Hepatic stellate cell (primary cell): Measurements from ENCODE around the gene OR52I2.
A peak's percentile ranks its signal among the peaks of the same experiment; 100 is the strongest.

Experiments used
- DNase-seq: peaks from one replicate; pipeline ENCODE4 v3.0.0; 2011; ENCODE audit warnings: low spot score

OR52I2 gene

DNA sequence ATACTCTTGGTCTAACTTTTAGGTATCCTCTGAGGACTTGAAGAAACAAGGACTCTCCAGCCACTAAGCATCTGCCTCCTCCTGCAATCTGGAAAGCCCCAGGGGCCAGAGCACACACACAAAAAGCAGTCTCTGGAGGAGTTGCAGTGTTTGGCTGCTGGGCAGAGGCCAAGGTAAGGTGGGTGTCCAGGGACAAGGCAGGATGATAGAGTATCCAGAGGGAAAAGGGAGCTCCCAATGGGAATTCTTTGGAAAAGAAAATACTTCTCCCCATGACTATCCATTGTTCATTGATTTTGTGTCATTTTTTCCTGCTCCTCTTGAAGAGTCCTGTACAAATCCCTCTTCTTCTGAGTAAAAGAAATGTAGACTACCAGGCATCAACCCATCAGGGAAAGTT is at the start of gene OR52I2:
OR52I2 (plus strand) TSS at position 301 of the 400 bp plus-strand sequence.
- no peak for DNase-seq

DNA sequence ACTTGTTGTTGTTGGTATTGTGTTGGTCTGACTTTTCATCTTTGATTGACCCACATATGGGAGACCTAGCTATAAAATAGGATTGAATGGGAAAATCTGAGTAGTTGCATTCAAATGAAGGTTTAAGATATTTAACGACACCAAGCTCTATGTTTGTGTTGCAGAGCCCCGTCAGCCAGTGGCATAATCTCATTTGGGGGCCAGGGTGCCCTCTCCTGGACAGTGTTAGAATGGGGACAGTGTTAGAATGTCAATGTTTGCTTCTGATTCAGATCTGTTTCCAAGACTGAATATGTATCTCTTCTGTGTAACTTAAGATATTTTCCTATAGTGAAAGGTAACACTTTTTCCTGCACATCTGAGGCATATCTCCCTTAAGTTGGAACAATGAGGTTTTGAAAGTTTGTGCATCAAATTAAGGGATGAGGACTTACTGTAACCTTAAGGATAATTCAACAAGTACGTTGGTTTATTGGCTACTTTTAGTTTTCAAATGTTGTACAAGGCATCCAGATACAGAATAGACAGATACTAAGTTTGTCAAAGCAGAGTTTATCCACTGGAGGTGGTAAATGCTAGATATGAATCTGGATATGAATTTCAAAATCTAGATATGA is 41.8 kb upstream of the OR52I2 start:
- peak; percentile 14 for DNase-seq

DNA sequence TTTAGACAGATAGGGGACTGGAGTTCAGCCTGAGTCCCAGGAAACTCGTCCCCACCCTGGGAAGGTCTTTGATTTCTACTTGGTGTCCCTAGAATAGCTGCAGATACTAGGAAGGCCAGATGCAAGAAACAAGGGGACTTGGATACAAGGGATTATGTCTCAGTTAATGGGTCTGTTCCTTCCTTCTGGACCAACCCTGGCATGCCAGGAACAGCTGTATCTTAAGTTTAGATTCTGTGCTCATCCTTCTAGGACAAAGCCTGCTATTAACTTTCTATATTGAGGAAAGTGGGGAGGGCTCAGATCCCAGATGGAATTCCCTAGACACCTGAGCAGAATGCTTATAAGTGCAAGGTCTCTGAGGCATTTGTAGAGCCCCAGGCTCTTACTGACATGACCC is 40.5 kb upstream of the OR52I2 start:
- DNase-seq, result no peak

GRCh38 chr11:4543561-4543960 is 38.0 kb upstream of the OR52I2 start:
- no peak for DNase-seq

DNA sequence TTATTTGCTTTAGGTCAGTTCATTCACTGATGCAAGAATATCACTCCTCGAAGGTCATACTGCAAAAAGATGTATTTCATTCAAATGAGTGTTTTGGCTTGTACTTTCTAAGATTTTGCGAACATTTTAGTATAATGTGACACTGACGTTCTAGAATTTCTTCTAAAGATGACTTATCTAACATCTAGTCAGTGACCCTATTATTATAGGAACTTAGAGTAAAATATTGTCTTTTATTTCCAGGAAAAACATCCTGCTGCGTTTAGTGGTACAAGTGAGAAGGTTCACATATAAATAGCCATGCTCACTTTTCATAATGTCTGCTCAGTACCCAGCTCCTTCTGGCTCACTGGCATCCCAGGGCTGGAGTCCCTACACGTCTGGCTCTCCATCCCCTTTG is 36.7 kb upstream of the OR52I2 start, which contains the start of gene OR52M1:
OR52M1 (plus strand) TSS at position 301 of the 400 bp plus-strand sequence; CDS start at position 301, 0 bp downstream.
- no peak for DNase-seq

- DNase-seq, result no peak
Observed at GRCh38 chr11:4546878-4547277, 34.7 kb upstream of the OR52I2 start.

- no peak for DNase-seq
Observed at GRCh38 chr11:4547416-4547815, 34.1 kb upstream of the OR52I2 start.

DNA sequence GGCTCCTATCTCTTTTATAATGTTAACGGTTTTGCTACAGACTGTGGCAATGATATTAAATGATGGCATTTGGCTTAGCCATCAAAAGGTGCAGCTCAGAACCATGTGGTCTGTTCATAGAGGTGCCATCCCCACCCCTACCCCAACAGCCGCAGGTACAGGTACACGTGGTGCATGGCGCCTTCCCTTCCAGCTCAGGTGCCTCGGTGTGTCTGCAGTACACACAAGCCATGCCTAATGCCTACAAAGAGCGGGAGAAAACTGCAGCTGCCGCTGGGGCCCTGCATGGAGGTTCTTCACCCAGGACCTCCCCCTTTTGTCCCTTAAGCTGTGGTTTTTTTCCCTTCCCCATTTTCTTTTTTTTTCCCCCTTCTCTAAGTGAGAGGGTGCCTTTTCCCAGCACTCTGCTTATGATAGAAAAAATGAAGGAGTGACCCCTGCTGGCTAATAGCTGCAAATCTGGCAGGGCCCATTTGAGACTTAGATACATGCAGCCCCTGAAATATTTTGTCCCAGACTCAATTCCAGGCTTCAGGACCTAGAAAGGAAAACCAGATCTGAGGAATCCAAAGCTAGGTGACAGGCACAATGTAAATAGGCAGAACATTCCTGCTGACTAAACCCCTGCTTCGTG is 30.1 kb upstream of the OR52I2 start:
- DNase-seq, result peak; percentile 8

DNA sequence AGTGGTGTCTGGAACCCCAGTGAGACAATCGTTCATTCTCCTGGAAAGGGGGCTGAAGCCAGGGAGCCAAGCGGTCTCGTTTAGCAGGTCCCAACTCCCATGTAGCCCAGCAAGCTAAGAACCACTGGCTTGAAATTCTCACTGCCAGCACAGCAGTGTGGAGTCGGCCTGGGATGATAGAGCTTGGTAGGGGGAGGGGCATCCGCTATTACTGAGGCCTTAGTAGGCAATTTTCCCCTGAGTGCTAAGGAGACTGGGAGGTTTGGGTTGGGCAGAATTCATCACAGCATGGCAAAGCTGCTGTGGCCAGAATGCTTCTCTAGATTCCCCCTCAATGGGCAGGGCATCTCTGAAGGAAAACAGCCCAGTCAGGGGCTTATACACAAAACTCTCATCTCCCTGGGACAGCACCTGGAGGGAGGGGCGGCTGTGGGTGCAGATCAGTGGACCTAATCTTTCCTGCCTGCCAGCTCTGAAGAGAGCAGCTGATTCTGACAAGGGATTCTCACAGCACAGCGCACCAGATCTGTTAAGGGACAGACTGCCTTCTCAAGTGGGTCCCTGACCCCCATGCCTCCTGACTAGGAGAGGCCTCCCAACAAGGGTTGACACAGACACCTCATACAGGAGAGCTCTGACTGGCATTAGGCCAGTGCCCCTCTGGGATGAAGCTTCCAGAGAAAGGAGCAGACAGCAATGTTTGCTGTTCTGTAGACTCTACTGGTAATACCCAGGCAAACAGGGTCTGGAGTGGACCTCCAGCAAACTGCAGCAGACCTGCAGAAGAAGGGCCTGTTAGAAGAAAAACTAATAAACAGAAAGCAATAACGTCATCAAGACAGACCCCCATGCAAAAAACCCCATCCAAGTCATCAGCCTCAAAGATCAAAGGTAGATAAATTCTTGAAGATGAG is 21.8 kb upstream of the OR52I2 start:
- DNase-seq, result no peak

DNA sequence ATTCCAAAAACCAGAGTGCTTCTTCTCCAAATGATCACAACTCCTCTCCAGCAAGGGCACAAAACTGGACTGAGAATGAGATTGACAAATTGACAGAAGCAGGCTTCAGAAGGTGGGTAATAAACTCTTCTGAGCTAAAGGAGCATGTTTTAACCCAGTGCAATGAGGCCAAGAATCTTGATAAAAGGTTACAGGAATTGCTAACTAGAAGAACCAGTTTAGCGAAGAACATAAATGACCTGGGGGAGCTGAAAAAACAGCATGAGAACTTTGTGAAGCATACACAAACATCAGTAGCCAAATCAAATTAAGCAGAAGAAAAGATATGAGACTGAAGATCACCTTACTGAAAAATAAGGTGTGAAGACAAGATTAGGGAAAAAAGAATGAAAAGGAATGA is 21.1 kb upstream of the OR52I2 start:
- DNase-seq, result no peak

DNA sequence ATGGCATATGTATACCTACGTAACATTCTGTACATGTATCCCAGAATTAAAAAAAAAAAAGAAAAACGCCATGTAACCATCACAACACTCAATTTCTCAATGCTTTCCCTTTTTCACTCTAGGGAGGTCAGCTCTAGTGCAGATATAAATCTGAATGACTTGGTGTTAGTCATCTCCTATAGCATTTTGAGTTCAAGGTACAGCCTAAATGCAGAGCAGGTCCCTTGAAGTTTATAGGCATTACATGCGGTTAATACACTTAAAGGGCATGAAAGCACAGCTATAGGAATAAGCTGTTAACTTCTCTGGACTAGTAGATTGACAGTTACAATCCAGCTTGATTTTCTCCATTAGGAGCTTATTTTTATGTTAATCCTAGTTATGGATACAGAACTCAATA is 16.2 kb upstream of the OR52I2 start:
- DNase-seq, result no peak

GRCh38 chr11:4569075-4569474 is 12.5 kb upstream of the OR52I2 start:
- no peak for DNase-seq

- DNase-seq, result no peak
Observed at GRCh38 chr11:4576880-4577279, 4.7 kb upstream of the OR52I2 start.

- DNase-seq, result no peak
Observed at GRCh38 chr11:4577761-4578160, 3.8 kb upstream of the OR52I2 start.

- no peak for DNase-seq
Observed at GRCh38 chr11:4578624-4579023, 2.9 kb upstream of the OR52I2 start.

- DNase-seq, result no peak
Observed at GRCh38 chr11:4580124-4580523, 1.4 kb upstream of the OR52I2 start.

- DNase-seq, result no peak
Observed at GRCh38 chr11:4589017-4589416, 7.5 kb downstream of the OR52I2 start.

- DNase-seq, result no peak
Observed at GRCh38 chr11:4593739-4594138, 12.2 kb downstream of the OR52I2 start, which contains the start of gene OR52I1. Gene OR52I1 (plus strand): TSS chr11:4594039. CDS start chr11:4594039, 0 bp downstream.

DNA sequence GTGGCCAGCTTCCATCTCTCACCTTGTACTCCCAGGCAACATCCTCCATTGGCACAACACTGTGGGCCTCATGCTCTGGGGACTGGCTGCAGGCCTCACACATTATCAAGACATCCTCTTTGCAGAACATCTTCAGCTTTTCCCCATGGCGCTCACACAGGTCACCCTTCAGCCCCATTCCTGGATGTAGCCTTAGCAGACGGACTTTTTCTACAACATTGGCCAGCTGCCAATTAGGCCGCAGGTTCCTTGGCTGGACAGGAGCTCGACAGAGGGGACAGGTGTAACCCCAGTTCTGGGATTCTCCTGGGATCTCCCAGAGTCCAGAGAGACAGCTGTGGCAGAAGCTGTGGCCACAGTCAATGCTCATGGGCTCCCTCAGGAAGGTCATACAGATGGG is 23.5 kb downstream of the OR52I2 start:
- no peak for DNase-seq

DNA sequence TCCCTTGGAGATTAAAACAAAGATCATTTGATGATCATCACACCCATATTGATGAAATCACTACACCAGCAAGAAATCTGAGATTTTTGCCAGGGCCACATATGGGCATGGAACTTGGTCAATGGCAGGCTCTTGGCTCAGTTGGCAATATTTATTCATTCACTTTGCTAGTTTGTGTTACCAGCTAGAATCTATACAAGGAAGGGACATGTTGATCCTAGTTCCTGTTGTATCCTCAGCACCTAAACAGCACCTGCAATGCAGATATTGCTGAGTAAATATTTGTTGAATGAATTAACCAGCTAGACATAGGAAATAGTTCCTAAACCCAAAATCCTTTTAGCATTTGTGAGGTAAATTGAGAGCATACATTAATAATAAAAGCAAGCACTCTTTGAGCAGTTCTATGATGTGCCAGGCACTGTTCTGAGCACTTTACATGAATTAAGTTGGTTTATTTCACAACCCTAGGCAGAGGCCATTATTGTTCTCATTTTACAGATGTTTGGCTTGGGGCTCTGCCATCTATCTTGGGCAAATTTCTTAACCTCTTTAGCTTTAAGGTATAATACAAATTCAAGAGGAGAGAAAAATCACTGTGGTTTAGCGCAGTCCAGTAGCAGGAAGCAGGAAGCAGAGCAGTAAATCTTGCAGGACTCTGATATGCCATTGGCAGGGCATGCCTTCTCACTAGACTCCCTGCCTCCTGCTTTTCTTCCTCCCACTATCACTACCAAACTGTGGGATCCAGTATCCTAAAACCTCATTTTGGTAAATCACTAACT is 24.9 kb downstream of the OR52I2 start:
- no peak for DNase-seq

- no peak for DNase-seq
Observed at GRCh38 chr11:4607096-4607495, 25.6 kb downstream of the OR52I2 start.
